ENCODE data around the gene RAB20.

DNA sequence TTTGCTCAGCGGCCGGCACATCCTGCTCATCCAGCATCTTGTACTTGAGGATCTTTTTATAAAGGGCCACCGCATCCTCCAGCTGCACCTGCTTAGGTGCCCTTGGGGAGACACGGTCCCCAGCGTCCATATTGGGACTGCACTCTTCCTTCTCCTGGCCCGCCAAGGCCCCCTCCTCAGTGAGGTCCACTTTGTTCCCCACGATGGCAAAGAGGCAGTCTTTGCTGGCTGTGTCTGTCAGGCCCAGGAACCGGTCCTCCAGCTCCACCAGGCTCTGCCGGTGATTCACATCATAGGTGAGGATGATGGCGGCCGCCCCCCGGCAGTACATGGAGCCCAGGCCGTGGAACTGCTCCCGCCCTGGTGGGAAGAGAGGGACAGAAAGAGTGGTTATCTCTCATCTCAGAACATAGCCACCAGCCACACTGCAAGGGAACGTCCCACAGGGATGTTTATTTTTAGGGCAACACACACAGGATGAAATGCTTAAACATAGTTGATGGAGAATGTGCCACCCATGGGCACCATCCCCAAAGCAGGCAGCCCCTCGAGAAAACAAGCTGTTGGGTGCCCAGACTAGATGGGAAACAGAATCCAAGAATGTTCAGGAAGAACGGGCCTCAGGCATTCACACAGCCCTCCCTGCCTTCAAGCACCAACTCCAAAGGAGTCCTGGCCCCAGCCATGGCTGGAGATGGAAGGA, 37.5 kb downstream of the RAB20 start:
- TF ChIP-seq, protein P1, sequence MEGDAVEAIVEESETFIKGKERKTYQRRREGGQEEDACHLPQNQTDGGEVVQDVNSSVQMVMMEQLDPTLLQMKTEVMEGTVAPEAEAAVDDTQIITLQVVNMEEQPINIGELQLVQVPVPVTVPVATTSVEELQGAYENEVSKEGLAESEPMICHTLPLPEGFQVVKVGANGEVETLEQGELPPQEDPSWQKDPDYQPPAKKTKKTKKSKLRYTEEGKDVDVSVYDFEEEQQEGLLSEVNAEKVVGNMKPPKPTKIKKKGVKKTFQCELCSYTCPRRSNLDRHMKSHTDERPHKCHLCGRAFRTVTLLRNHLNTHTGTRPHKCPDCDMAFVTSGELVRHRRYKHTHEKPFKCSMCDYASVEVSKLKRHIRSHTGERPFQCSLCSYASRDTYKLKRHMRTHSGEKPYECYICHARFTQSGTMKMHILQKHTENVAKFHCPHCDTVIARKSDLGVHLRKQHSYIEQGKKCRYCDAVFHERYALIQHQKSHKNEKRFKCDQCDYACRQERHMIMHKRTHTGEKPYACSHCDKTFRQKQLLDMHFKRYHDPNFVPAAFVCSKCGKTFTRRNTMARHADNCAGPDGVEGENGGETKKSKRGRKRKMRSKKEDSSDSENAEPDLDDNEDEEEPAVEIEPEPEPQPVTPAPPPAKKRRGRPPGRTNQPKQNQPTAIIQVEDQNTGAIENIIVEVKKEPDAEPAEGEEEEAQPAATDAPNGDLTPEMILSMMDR (IDR thresholded peaks at IDR 0.05): no peak
- TF ChIP-seq POLR2A (IDR thresholded peaks at IDR 0.05): no peak
